ENCODE data around the gene KIAA1217. TPM values are rescaled to one million over a fixed set of nuclear protein-coding genes. Genes with fewer than 3 reads are reported as not detected.

KIAA1217 gene
- total and polyA plus RNA-seq, 9 of the 15 experiments (the other 6 are each of a cell fraction or from before 2014, with no cell fraction given) = 0.04 TPM; not detected in 8

DNA sequence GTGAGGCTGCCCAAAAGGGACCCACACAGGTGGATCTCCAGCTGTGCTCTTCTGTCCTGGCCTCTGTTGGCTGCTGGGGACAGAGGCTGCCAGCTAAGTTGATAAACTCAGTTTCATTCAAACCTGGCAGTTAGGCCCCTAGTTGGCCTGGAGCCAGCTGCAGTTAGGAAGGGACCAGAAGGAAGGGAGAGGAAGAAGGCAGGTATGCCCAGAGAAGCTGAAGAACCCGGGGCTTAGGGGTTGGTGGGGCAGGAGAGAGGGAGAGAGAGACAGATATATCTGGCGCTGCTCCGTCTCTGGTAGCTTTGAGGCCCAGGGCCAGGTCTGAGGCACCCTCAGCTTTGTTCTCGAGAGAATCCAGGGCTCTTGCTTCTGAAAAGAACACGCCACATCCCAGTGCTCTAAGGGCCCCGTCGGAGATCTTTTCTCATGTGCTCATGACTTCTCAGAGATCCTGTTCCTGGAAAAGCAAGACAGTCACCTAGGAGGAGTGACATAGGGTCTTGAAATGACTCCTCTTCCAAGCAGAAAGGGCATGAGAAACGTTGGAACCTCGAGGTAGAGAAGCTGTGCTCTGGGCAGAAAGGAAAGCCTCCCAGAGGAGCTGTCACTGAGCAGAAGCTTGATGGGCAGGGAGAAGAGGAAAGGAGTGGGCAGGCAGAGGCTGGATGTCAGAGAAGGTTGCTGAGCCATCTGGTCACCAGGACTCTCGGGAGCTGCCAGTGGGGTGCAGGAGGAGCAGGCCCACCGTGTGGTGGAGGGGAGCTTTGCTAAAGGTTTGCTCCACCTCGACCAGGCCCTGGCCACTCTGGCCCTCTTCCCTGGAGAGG is 361.1 kb downstream of the KIAA1217 start (continued):
- TF ChIP-seq, protein P1, sequence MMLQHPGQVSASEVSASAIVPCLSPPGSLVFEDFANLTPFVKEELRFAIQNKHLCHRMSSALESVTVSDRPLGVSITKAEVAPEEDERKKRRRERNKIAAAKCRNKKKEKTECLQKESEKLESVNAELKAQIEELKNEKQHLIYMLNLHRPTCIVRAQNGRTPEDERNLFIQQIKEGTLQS (IDR thresholded peaks at IDR 0.05) = no peak
- TF ChIP-seq, protein P1 (CRISPR knock-in tag; conservative IDR thresholded peaks at IDR 0.05) = no peak
- TF ChIP-seq ARNT (IDR thresholded peaks at IDR 0.05) (0 out of 4 replicates have a peak, but pooled peaks of 1 of the 2 experiments have one; percentile 25), CCAR2 (IDR thresholded peaks at IDR 0.05; ENCODE audit: low read depth, low read length) (no peak), SAFB (IDR thresholded peaks at IDR 0.05; ENCODE audit: borderline replicate concordance, low read depth, low read length) (no peak), BRD4 (IDR thresholded peaks at IDR 0.05) (peak; percentile 86; the same call in 1 of the 2 replicates), ZNF445 (CRISPR knock-in tag; IDR thresholded peaks at IDR 0.05; ENCODE audit: low read depth) (no peak), KLF10 (CRISPR knock-in tag; IDR thresholded peaks at IDR 0.05) (no peak)
- TF ChIP-seq, protein P2, sequence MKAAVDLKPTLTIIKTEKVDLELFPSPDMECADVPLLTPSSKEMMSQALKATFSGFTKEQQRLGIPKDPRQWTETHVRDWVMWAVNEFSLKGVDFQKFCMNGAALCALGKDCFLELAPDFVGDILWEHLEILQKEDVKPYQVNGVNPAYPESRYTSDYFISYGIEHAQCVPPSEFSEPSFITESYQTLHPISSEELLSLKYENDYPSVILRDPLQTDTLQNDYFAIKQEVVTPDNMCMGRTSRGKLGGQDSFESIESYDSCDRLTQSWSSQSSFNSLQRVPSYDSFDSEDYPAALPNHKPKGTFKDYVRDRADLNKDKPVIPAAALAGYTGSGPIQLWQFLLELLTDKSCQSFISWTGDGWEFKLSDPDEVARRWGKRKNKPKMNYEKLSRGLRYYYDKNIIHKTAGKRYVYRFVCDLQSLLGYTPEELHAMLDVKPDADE (conservative IDR thresholded peaks at IDR 0.05; ENCODE audit: control insufficient read depth, low read depth, low read length) = no peak
- TF ChIP-seq, protein P3, sequence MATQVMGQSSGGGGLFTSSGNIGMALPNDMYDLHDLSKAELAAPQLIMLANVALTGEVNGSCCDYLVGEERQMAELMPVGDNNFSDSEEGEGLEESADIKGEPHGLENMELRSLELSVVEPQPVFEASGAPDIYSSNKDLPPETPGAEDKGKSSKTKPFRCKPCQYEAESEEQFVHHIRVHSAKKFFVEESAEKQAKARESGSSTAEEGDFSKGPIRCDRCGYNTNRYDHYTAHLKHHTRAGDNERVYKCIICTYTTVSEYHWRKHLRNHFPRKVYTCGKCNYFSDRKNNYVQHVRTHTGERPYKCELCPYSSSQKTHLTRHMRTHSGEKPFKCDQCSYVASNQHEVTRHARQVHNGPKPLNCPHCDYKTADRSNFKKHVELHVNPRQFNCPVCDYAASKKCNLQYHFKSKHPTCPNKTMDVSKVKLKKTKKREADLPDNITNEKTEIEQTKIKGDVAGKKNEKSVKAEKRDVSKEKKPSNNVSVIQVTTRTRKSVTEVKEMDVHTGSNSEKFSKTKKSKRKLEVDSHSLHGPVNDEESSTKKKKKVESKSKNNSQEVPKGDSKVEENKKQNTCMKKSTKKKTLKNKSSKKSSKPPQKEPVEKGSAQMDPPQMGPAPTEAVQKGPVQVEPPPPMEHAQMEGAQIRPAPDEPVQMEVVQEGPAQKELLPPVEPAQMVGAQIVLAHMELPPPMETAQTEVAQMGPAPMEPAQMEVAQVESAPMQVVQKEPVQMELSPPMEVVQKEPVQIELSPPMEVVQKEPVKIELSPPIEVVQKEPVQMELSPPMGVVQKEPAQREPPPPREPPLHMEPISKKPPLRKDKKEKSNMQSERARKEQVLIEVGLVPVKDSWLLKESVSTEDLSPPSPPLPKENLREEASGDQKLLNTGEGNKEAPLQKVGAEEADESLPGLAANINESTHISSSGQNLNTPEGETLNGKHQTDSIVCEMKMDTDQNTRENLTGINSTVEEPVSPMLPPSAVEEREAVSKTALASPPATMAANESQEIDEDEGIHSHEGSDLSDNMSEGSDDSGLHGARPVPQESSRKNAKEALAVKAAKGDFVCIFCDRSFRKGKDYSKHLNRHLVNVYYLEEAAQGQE (IDR thresholded peaks at IDR 0.05; ENCODE audit: borderline replicate concordance) = no peak
- TF ChIP-seq, protein P3 (CRISPR knock-in tag; IDR thresholded peaks at IDR 0.05; ENCODE audit: low read depth) = no peak
- TF ChIP-seq, protein P4, sequence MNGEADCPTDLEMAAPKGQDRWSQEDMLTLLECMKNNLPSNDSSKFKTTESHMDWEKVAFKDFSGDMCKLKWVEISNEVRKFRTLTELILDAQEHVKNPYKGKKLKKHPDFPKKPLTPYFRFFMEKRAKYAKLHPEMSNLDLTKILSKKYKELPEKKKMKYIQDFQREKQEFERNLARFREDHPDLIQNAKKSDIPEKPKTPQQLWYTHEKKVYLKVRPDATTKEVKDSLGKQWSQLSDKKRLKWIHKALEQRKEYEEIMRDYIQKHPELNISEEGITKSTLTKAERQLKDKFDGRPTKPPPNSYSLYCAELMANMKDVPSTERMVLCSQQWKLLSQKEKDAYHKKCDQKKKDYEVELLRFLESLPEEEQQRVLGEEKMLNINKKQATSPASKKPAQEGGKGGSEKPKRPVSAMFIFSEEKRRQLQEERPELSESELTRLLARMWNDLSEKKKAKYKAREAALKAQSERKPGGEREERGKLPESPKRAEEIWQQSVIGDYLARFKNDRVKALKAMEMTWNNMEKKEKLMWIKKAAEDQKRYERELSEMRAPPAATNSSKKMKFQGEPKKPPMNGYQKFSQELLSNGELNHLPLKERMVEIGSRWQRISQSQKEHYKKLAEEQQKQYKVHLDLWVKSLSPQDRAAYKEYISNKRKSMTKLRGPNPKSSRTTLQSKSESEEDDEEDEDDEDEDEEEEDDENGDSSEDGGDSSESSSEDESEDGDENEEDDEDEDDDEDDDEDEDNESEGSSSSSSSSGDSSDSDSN (IDR thresholded peaks at IDR 0.05; ENCODE audit: borderline replicate concordance in 1 of 2, low read depth in 2 of 2, low read length in 2 of 2) = 0 out of 4 replicates have a peak, but pooled peaks of 1 of the 2 experiments have one; percentile 23
- TF ChIP-seq, protein P5, sequence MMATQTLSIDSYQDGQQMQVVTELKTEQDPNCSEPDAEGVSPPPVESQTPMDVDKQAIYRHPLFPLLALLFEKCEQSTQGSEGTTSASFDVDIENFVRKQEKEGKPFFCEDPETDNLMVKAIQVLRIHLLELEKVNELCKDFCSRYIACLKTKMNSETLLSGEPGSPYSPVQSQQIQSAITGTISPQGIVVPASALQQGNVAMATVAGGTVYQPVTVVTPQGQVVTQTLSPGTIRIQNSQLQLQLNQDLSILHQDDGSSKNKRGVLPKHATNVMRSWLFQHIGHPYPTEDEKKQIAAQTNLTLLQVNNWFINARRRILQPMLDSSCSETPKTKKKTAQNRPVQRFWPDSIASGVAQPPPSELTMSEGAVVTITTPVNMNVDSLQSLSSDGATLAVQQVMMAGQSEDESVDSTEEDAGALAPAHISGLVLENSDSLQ (IDR thresholded peaks at IDR 0.05) = peak; percentile 35; the same call in 1 of the 2 replicates
